ENCODE data around the gene ZBTB17. TPM values are rescaled to one million over a fixed set of nuclear protein-coding genes. Genes with fewer than 3 reads are reported as not detected.

The ZBTB17 gene
- total and polyA plus RNA-seq, 10 of the 15 experiments (the other 5 are each of a cell fraction or from before 2014, with no cell fraction given) = 0.87 to 59.4 (median 38.7) TPM

DNA sequence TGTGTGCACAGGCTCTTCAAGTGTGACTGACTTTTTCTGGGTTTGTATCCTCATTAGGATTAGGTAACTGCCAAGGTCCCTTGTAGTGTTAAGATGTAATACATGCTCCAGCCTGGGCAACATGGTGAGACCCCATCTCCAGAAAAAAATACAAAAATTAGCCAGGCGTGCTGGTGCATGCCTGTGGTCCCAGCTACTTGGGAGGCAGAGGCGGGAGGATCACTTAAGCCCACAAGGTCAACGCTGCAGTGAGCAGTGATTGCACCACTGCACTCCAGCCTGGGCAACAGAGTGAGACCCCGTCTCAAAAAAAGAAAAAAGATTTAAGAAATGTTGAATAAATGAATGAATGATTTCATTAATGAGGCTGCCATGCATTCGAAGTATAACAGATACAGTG lies 15.1 kb downstream of the ZBTB17 start:
- H3K4me3 ChIP-seq = no peak overlapping the region
- H4K20me1 ChIP-seq (ENCODE audit: control insufficient read depth, insufficient read depth) = no peaks in the 10 kb centered on the region; the same call in 1 of the 2 replicates
- H3K4me1 ChIP-seq (ENCODE audit: control insufficient read depth, insufficient read depth, low read length) = peaks cover 33% of the 10 kb centered on the region
- ChIA-PET RAD21 (ENCODE audit: unreplicated experiment) (interaction anchor here (0.9 to 9.8 kb wide), 2 partner anchors 9 to 14 kb away, joined by 3 to 116 read pairs; partner anchors contain the start of gene ZBTB17), SMC1A (ENCODE audit: uncharacterized antibody, unreplicated experiment) (interaction anchor here (1.3 to 9.1 kb wide), 5 partner anchors 11 to 127 kb away, joined by 3 to 78 read pairs (median 4); no protein-coding TSS in a partner anchor), CTCF (interaction anchor here (0.6 to 10.1 kb wide), 5 partner anchors 10 to 169 kb away, joined by 3 to 68 read pairs (median 6); partner anchors contain the start of gene ZBTB17), POLR2A (interaction anchor here (0.6 to 1.9 kb wide), 4 partner anchors 10 to 127 kb away, joined by 3 to 6 read pairs (median 5); no protein-coding TSS in a partner anchor)
- no peak overlapping the region for H3K27ac ChIP-seq (ENCODE audit: control insufficient read depth, insufficient read depth)
- FAIRE-seq = no peak
- no peak overlapping the region for H3K9ac ChIP-seq (ENCODE audit: control insufficient read depth, insufficient read depth, low read length)
- peaks cover 3 to 5% of the 10 kb centered on the region in 2 experiments; a peak in 2 of 4 replicates for H3K36me3 ChIP-seq (ENCODE audit: control insufficient read depth in 2 of 2, insufficient read depth in 2 of 2, low read length in 1 of 2)
- H2AFZ ChIP-seq (ENCODE audit: control insufficient read depth, low read depth, low read length) = no peak overlapping the region
- intact Hi-C loops (cut with micrococcal nuclease; ENCODE audit: unreplicated experiment) = no loop called here
- no peak for ATAC-seq
- no peak overlapping the region for H3K4me2 ChIP-seq (ENCODE audit: control insufficient read depth, insufficient read depth)
- 90% methylated on average over 5 of the region's 5 CpGs for WGBS (ENCODE audit: insufficient coverage, insufficient replicate concordance, low lambda C conversion rate, missing lambda C conversion rate)
- BruUV-seq (replicated peaks) = no TSS peak
- H3K9me3 ChIP-seq (replicated peaks; ENCODE audit: control insufficient read depth, insufficient read depth, low read length) = no peaks in the 10 kb centered on the region
- no peak for DNase-seq (ENCODE audit: low read depth, low spot score)
- no peak for TF ChIP-seq TCF12 (IDR thresholded peaks at IDR 0.05; ENCODE audit: low read depth, low read length)
- no peak for TF ChIP-seq GABPA (IDR thresholded peaks at IDR 0.05; ENCODE audit: low read depth)
- TF ChIP-seq, protein P1, sequence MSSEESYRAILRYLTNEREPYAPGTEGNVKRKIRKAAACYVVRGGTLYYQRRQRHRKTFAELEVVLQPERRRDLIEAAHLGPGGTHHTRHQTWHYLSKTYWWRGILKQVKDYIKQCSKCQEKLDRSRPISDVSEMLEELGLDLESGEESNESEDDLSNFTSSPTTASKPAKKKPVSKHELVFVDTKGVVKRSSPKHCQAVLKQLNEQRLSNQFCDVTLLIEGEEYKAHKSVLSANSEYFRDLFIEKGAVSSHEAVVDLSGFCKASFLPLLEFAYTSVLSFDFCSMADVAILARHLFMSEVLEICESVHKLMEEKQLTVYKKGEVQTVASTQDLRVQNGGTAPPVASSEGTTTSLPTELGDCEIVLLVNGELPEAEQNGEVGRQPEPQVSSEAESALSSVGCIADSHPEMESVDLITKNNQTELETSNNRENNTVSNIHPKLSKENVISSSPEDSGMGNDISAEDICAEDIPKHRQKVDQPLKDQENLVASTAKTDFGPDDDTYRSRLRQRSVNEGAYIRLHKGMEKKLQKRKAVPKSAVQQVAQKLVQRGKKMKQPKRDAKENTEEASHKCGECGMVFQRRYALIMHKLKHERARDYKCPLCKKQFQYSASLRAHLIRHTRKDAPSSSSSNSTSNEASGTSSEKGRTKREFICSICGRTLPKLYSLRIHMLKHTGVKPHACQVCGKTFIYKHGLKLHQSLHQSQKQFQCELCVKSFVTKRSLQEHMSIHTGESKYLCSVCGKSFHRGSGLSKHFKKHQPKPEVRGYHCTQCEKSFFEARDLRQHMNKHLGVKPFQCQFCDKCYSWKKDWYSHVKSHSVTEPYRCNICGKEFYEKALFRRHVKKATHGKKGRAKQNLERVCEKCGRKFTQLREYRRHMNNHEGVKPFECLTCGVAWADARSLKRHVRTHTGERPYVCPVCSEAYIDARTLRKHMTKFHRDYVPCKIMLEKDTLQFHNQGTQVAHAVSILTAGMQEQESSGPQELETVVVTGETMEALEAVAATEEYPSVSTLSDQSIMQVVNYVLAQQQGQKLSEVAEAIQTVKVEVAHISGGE (CRISPR knock-in tag; IDR thresholded peaks at IDR 0.05) = no peak
- TF ChIP-seq BCL11A (IDR thresholded peaks at IDR 0.05; ENCODE audit: low read depth, low read length) = no peak
- no peak for TF ChIP-seq EGR1 (IDR thresholded peaks at IDR 0.05; ENCODE audit: borderline replicate concordance in 1 of 2, low read depth in 2 of 2, low read length in 2 of 2)
- TF ChIP-seq MEF2B (IDR thresholded peaks at IDR 0.05; ENCODE audit: partially characterized antibody, poor library complexity, severe bottlenecking) = no peak
- no peak for TF ChIP-seq ZZZ3 (IDR thresholded peaks at IDR 0.05; ENCODE audit: control insufficient read depth, insufficient read length, low read depth)
- no peak for TF ChIP-seq PAX8 (IDR thresholded peaks at IDR 0.05)
- TF ChIP-seq SUZ12 (IDR thresholded peaks at IDR 0.05; ENCODE audit: unreplicated experiment) = no peak
- no peak for TF ChIP-seq ZNF622 (IDR thresholded peaks at IDR 0.05)
- TF ChIP-seq YY1 (IDR thresholded peaks at IDR 0.05; ENCODE audit: low read depth, low read length) = no peak
- TF ChIP-seq RAD21 (IDR thresholded peaks at IDR 0.05; ENCODE audit: insufficient read depth, low read depth, low read length) = no peak
- H3K27me3 ChIP-seq (replicated peaks in 1 of 2; ENCODE audit: control insufficient read depth in 2 of 2, insufficient read depth in 2 of 2, low read length in 1 of 2) = no peaks in the 10 kb centered on the region
- H3K79me2 ChIP-seq (ENCODE audit: control insufficient read depth, insufficient read depth, low read length) = peaks cover 24% of the 10 kb centered on the region
- in situ Hi-C loops (cut with MboI) = no loop called here
